ENCODE results near the gene ERGIC1.
A peak's percentile ranks its signal among the peaks of the same experiment; 100 is the strongest.
"Not testable (repeated sequence)": the region's sequence is repeated elsewhere in the genome, so short reads cannot be mapped to it uniquely, and the experiment has no call there.

ERGIC1 gene

DNA sequence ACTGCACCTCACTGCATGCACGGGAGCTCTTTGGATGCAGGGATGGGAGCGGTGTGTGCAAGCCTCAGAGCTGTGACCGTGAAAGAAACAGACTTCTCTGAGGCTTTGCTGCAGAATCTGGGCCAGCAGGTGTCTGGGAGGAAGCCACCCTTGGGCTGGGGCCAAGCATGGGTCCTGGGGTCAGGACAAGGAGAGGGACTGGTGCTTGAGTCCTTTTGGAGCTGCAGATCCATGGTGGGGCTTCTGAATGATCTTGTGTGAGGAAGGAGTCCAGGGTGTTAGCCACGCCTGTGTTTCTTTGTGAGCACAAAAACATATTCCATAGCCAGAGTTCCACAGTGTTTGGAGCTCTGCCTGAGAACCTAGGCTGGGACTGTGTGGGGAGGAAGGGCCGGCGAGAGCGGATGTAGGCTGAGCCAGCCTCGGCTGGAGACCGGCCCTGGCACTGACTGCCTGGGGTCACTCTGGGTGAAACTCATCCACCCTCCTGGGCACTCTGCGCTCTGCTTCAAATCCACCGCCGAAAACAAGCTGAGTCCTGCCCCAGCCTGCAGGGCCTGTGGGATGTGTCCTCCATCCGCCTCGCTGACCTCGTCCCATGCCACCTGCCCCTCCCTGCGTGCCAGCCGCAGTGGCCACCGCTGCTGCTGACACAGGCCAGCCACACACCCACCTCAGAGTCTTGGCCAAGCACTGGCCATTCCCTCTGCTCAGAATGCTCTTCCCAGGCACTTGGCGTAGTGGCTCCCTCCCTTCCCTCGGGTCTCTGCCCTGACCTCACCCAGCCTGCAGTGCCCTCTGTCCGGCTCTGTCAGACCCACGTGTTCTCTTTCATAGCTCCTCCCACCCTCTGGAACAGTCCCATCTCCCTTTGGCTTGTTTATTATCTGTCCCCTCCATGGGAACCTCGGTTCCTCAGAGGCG is 26.7 kb downstream of the ERGIC1 start:
- Mint-ChIP-seq H3K36me3 (ENCODE audit: low read depth) (no peaks in the 10 kb centered on the region), H3K27me3 (ENCODE audit: low read depth, poor library complexity) (no peaks in the 10 kb centered on the region), H3K9me3 (no peaks in the 10 kb centered on the region), H3K4me1 (peaks cover 60% of the 10 kb centered on the region), H3K4me3 (no peak overlapping the region), H3K27ac (peak overlapping the region; percentile 69)
- DNase-seq = no peak
- TF ChIP-seq, protein P1, sequence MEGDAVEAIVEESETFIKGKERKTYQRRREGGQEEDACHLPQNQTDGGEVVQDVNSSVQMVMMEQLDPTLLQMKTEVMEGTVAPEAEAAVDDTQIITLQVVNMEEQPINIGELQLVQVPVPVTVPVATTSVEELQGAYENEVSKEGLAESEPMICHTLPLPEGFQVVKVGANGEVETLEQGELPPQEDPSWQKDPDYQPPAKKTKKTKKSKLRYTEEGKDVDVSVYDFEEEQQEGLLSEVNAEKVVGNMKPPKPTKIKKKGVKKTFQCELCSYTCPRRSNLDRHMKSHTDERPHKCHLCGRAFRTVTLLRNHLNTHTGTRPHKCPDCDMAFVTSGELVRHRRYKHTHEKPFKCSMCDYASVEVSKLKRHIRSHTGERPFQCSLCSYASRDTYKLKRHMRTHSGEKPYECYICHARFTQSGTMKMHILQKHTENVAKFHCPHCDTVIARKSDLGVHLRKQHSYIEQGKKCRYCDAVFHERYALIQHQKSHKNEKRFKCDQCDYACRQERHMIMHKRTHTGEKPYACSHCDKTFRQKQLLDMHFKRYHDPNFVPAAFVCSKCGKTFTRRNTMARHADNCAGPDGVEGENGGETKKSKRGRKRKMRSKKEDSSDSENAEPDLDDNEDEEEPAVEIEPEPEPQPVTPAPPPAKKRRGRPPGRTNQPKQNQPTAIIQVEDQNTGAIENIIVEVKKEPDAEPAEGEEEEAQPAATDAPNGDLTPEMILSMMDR (IDR thresholded peaks at IDR 0.05) = no peak

GRCh38 chr5:172861461-172861860 is 27.4 kb downstream of the ERGIC1 start:
- H3K9me3 Mint-ChIP-seq = no peaks in the 10 kb centered on the region
- no peak overlapping the region for H3K27ac Mint-ChIP-seq
- no peak overlapping the region for H3K4me3 Mint-ChIP-seq
- no peak for DNase-seq
- TF ChIP-seq, protein P1 (IDR thresholded peaks at IDR 0.05) = no peak
- H3K27me3 Mint-ChIP-seq (ENCODE audit: low read depth, poor library complexity) = no peaks in the 10 kb centered on the region
- H3K4me1 Mint-ChIP-seq = peaks cover 57% of the 10 kb centered on the region
- H3K36me3 Mint-ChIP-seq (ENCODE audit: low read depth) = no peaks in the 10 kb centered on the region

DNA sequence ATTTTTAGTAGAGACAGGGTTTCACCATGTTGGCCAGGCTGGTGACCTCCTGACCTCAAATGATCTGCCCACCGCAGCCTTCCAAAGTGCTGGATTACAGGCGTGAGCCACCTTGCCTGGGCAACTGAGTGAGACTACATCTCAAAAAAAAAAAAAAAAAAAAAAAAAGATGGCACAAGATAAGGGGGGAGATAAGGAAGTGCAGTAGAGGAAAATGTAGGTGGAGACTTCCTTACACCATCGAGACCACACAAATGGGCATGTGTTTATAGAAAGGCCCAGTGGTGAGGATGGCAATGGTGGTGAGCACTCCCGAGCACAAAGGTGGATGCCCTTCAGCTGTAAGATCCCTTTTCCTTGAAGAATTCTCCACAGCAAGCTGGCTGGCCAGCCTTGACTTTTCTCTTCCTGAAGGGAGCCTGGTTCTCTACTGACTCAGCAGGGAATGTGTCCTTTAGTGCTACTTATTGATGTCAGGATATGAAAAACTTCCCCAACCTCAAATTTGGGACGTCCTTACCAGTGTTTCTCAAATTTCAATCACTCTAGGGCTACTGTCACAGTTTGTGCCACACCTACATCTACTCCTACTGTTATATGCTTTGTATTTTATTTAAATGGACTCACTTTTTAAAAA is 28.2 kb downstream of the ERGIC1 start:
- no peaks in the 10 kb centered on the region for H3K36me3 Mint-ChIP-seq (ENCODE audit: low read depth)
- no peak for DNase-seq
- H3K9me3 Mint-ChIP-seq = no peaks in the 10 kb centered on the region
- no peak overlapping the region for H3K27ac Mint-ChIP-seq
- TF ChIP-seq, protein P1 (IDR thresholded peaks at IDR 0.05) = no peak
- no peak overlapping the region for H3K4me3 Mint-ChIP-seq
- peaks cover 63% of the 10 kb centered on the region for H3K4me1 Mint-ChIP-seq
- H3K27me3 Mint-ChIP-seq (ENCODE audit: low read depth, poor library complexity) = no peaks in the 10 kb centered on the region

- not testable (repeated sequence) for H3K27me3 Mint-ChIP-seq (ENCODE audit: low read depth, poor library complexity); DNase-seq; H3K27ac Mint-ChIP-seq; H3K9me3 Mint-ChIP-seq; H3K4me3 Mint-ChIP-seq; H3K36me3 Mint-ChIP-seq (ENCODE audit: low read depth)
- peaks cover 65% of the 10 kb centered on the region for H3K4me1 Mint-ChIP-seq
Measured at GRCh38 chr5:172864171-172864570, 30.1 kb downstream of the ERGIC1 start.

- H3K9me3 Mint-ChIP-seq = no peaks in the 10 kb centered on the region
- H3K36me3 Mint-ChIP-seq (ENCODE audit: low read depth) = no peaks in the 10 kb centered on the region
- H3K27ac Mint-ChIP-seq = no peak overlapping the region
- no peaks in the 10 kb centered on the region for H3K27me3 Mint-ChIP-seq (ENCODE audit: low read depth, poor library complexity)
- H3K4me3 Mint-ChIP-seq = no peak overlapping the region
- TF ChIP-seq, protein P1 (IDR thresholded peaks at IDR 0.05) = no peak
- DNase-seq = no peak
- H3K4me1 Mint-ChIP-seq = peaks cover 60% of the 10 kb centered on the region
Measured at GRCh38 chr5:172864747-172865146, 30.7 kb downstream of the ERGIC1 start.

- H3K27ac Mint-ChIP-seq = no peak overlapping the region
- no peaks in the 10 kb centered on the region for H3K27me3 Mint-ChIP-seq (ENCODE audit: low read depth, poor library complexity)
- H3K9me3 Mint-ChIP-seq = no peaks in the 10 kb centered on the region
- TF ChIP-seq, protein P1 (IDR thresholded peaks at IDR 0.05) = no peak
- H3K4me1 Mint-ChIP-seq = peaks cover 44% of the 10 kb centered on the region
- H3K4me3 Mint-ChIP-seq = no peak overlapping the region
- DNase-seq = no peak
- no peaks in the 10 kb centered on the region for H3K36me3 Mint-ChIP-seq (ENCODE audit: low read depth)
Measured at GRCh38 chr5:172866378-172866777, 32.3 kb downstream of the ERGIC1 start.

All from nephron progenitor cell (in vitro differentiated cells).